ENCODE measurements around the gene SLC39A11. TPM values are rescaled to one million over a fixed set of nuclear protein-coding genes. Genes with fewer than 3 reads are reported as not detected.

Gene SLC39A11
- total RNA-seq, 1 donor from 2014 or later, result 4.9 TPM

DNA sequence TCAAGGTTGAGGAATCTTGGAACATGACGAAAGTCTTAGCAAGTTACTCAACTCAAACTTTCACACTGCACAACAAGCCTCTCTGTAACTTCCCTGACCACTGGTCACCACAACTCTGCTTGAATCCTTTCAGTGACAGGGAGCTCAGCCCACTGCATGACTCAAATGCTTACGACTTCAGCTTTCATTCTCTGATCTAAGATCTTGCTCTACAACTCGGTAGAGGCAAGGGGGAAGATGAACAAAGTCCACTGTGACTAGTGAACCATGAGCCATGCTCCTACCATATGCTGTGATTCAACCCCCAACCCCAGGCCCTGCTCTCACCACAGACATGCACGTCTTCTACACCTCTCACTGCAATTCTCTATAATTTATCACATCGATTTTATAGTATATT lies 160.9 kb downstream of the SLC39A11 start:
- Histone ChIP-seq H3K27ac (no peak overlapping the region), H3K27me3 (no peaks in the 10 kb centered on the region), H3K4me3 (no peak overlapping the region), H3K9me3 (no peaks in the 10 kb centered on the region), H3K36me3 (no peaks in the 10 kb centered on the region), H3K4me1 (no peaks in the 10 kb centered on the region)
- intact Hi-C loops (cut with DNase I), result no loop called here
- TF ChIP-seq, protein P1, sequence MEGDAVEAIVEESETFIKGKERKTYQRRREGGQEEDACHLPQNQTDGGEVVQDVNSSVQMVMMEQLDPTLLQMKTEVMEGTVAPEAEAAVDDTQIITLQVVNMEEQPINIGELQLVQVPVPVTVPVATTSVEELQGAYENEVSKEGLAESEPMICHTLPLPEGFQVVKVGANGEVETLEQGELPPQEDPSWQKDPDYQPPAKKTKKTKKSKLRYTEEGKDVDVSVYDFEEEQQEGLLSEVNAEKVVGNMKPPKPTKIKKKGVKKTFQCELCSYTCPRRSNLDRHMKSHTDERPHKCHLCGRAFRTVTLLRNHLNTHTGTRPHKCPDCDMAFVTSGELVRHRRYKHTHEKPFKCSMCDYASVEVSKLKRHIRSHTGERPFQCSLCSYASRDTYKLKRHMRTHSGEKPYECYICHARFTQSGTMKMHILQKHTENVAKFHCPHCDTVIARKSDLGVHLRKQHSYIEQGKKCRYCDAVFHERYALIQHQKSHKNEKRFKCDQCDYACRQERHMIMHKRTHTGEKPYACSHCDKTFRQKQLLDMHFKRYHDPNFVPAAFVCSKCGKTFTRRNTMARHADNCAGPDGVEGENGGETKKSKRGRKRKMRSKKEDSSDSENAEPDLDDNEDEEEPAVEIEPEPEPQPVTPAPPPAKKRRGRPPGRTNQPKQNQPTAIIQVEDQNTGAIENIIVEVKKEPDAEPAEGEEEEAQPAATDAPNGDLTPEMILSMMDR (IDR thresholded peaks at IDR 0.05), result no peak
- DNase-seq (ENCODE audit: low spot score in 2 of 2), result no peak

DNA sequence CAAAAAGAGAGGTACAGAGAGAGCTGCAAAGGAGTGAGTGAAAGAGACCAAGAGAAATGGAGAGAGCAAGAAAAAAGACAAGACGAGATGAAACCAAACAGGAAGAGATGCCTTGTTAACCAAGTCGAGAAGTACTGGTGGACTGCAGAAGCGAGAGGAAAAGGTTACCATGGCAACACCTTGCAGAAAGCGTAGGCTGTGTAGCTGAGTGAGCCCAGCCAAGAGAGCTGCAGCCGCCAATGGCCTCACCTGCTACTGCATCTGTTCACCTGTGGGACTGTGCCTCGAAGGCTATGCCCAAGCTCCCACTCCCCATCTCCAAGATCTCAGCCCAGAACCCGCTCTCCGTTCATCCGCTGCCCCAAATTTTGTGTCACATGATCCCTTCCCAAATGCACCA lies 161.3 kb downstream of the SLC39A11 start:
- intact Hi-C loops (cut with DNase I), result no loop called here
- no peaks in the 10 kb centered on the region for H3K4me1 ChIP-seq
- H3K27me3 ChIP-seq, result no peaks in the 10 kb centered on the region
- TF ChIP-seq, protein P1 (IDR thresholded peaks at IDR 0.05), result no peak
- no peak overlapping the region for H3K27ac ChIP-seq
- H3K36me3 ChIP-seq, result no peaks in the 10 kb centered on the region
- no peak for DNase-seq (ENCODE audit: low spot score in 2 of 2)
- no peak overlapping the region for H3K4me3 ChIP-seq
- no peaks in the 10 kb centered on the region for H3K9me3 ChIP-seq

DNA sequence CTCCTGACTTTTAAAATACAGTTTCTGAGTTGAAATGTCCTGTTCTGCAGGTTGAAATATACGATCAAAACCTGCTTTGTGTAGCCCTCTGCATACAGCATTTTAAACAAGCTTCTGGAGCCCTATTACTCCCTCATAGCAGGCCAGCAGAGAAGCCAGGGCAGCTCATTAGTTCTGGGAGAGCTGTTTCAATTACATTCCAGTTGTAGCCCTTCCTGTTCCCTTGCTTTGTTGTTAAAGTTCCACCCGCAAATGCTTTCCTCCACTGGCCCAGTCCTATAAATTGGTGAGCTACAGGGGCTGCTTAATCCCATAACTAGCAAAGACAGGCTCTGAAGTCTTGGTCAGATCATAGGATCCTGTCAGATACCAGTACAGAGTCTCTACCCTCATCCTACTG lies 162.5 kb downstream of the SLC39A11 start:
- no peaks in the 10 kb centered on the region for H3K4me1 ChIP-seq
- TF ChIP-seq, protein P1 (IDR thresholded peaks at IDR 0.05), result no peak
- intact Hi-C loops (cut with DNase I), result no loop called here
- no peaks in the 10 kb centered on the region for H3K36me3 ChIP-seq
- no peak overlapping the region for H3K4me3 ChIP-seq
- no peak overlapping the region for H3K27ac ChIP-seq
- DNase-seq (ENCODE audit: low spot score in 2 of 2), result no peak
- H3K27me3 ChIP-seq, result no peaks in the 10 kb centered on the region
- H3K9me3 ChIP-seq, result no peaks in the 10 kb centered on the region

DNA sequence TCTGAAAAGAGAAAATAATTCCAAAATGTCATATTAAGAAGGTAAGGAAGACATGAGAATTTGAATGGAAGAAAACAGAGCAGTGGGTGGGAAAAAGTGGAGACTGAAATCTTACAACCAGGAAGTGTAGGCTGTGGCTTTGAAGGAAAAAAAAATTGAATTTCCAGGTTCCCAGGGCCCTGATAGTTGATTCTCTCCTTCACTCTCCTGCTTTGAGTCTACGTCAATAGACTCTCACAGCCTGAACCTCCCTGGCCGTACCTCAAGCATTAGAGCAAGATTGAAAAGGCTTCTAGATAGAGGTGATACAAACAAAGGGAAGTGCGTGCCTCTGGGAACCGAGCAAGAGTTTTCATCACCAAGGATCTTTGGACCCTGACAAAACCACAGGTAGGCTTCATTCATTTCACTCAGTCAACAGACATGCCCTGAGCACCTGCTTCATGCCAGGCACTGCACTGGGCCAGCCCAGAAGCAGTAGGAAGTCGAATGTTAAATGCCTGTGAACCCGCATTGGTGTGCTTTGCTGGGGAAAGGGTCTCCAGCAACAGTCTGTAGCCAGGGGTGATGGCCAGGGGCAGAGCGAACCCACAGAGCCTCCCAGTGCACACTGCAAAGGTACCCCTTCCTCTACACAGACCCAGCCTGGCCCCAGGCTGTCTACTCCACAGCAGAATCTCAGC lies 163.9 kb downstream of the SLC39A11 start:
- H3K9me3 ChIP-seq, result no peaks in the 10 kb centered on the region
- no peak overlapping the region for H3K4me3 ChIP-seq
- H3K27me3 ChIP-seq, result no peaks in the 10 kb centered on the region
- H3K27ac ChIP-seq, result no peak overlapping the region
- intact Hi-C loops (cut with DNase I), result no loop called here
- no peak for DNase-seq (ENCODE audit: low spot score in 2 of 2)
- TF ChIP-seq, protein P1 (IDR thresholded peaks at IDR 0.05), result no peak
- H3K36me3 ChIP-seq, result no peaks in the 10 kb centered on the region
- H3K4me1 ChIP-seq, result no peaks in the 10 kb centered on the region

DNA sequence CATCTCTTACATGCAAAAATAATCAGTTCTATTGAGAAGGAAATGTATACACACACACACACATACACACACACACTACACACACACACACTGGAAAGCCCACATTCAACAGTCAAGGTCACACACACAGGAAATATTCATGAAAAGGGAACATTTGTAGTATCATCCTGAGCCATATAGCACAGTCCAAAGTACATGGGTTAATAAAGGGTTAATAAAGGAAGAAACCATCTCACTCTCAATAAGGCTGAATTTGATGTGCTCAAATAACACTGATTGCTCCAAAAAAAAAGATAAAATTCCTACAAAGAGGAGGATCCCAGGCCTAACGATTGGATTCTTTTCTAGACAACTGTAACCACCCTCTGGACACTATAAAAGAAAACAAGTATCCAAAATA lies 164.7 kb downstream of the SLC39A11 start:
- intact Hi-C loops (cut with DNase I), result no loop called here
- TF ChIP-seq, protein P1 (IDR thresholded peaks at IDR 0.05), result no peak
- Histone ChIP-seq H3K4me1 (no peaks in the 10 kb centered on the region), H3K27ac (no peak overlapping the region), H3K36me3 (no peaks in the 10 kb centered on the region), H3K4me3 (no peak overlapping the region), H3K9me3 (no peaks in the 10 kb centered on the region), H3K27me3 (no peaks in the 10 kb centered on the region)
- no peak for DNase-seq (ENCODE audit: low spot score in 2 of 2)

DNA sequence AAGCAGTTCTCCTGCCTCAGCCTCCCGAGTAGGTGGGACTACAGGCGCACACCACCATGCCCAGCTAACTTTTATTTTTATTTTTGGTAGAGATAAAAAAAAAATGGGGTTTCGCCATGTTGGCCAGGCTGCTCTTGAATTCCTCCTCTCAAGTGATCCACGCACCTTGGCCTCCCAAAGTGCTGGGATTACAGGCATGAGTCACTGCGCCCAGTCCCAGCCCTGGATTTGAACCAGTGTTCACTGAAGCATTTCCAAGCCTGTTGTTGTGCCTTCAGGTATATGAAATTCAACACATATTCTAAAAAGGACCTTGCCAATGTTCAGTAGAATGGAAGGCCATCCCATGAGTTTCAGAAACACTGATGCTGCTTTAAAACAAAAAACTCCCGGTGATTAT lies 165.3 kb downstream of the SLC39A11 start:
- Histone ChIP-seq H3K36me3 (no peaks in the 10 kb centered on the region), H3K27me3 (no peaks in the 10 kb centered on the region), H3K4me1 (no peaks in the 10 kb centered on the region), H3K4me3 (no peak overlapping the region), H3K27ac (no peak overlapping the region), H3K9me3 (no peaks in the 10 kb centered on the region)
- no peak for DNase-seq (ENCODE audit: low spot score in 2 of 2)
- intact Hi-C loops (cut with DNase I), result no loop called here
- TF ChIP-seq, protein P1 (IDR thresholded peaks at IDR 0.05), result no peak
